Coronary artery (tissue), 2 donors: ENCODE data around the gene CPA1.

Source experiments
- DNase-seq: peaks from one replicate; pipeline ENCODE4 v3.0.0-alpha.2; 2017; ENCODE audit warnings: low spot score
- H3K27ac ChIP-seq, 2 donors: fragments of 200-600 bp; sonication (generic); one replicate each; pipeline ENCODE4 v1.5.1; 2016 to 2019
- H3K4me3 ChIP-seq: fragments of 200-600 bp; sonication (generic); 2 replicates; pipeline ENCODE4 v1.5.1; 2016; ENCODE audit warnings: mild to moderate bottlenecking, moderate library complexity
- CTCF ChIP-seq: fragments of 200-600 bp; sonication (generic); IDR thresholded peaks from one replicate; pipeline ENCODE4 v1.5.1; 2019; ENCODE audit warnings: antibody characterized with exemption

Gene CPA1

GRCh38 chr7:130395421-130395820, 15.1 kb downstream of the CPA1 start:
- no peak overlapping the region for H3K4me3 ChIP-seq
- H3K27ac ChIP-seq: no peak overlapping the region
- no peak for DNase-seq
- no peak for TF ChIP-seq CTCF

- no peak for TF ChIP-seq CTCF
- Histone ChIP-seq H3K4me3 (no peak overlapping the region), H3K27ac (no peak overlapping the region)
- no peak for DNase-seq
These were observed 15.8 kb downstream of the CPA1 start for GRCh38 chr7:130396109-130396508.

GRCh38 chr7:130397051-130397757, 16.9 kb downstream of the CPA1 start:
- Histone ChIP-seq H3K27ac (no peak overlapping the region), H3K4me3 (no peak overlapping the region)
- no peak for TF ChIP-seq CTCF
- no peak for DNase-seq

- Histone ChIP-seq H3K4me3 (no peak overlapping the region), H3K27ac (no peak overlapping the region)
- no peak for TF ChIP-seq CTCF
- no peak for DNase-seq
These were observed 17.4 kb downstream of the CPA1 start for GRCh38 chr7:130397758-130398073.

GRCh38 chr7:130398526-130399090, 18.3 kb downstream of the CPA1 start:
- no peak for DNase-seq
- H3K27ac ChIP-seq: no peak overlapping the region

GRCh38 chr7:130400120-130400572, 19.9 kb downstream of the CPA1 start:
- no peak overlapping the region for H3K4me3 ChIP-seq
- DNase-seq: no peak
- peak overlapping the region in 1 of 2 donors; percentile 26 for H3K27ac ChIP-seq
- TF ChIP-seq CTCF: no peak

More at GRCh38 chr7:130398526-130399090, 18.3 kb downstream of the CPA1 start:
- no peak overlapping the region for H3K4me3 ChIP-seq
- TF ChIP-seq CTCF: no peak

- Histone ChIP-seq H3K27ac (no peak overlapping the region), H3K4me3 (no peak overlapping the region)
- no peak for TF ChIP-seq CTCF
- DNase-seq: no peak
These were observed 20.8 kb downstream of the CPA1 start for GRCh38 chr7:130401101-130401500.
